NT2/D1 (cell line): ENCODE measurements around the gene ING5.

ENCODE experiments used
- SUZ12 ChIP-seq: IDR thresholded peaks from 2 replicates; pipeline ENCODE4 v1.6.1; 2011; ENCODE audit not compliant: insufficient read length, insufficient read depth; ENCODE audit errors: extremely low read depth
- YY1 ChIP-seq: IDR thresholded peaks from 2 replicates; pipeline ENCODE4 v1.6.1; 2011; ENCODE audit not compliant: insufficient read length, insufficient read depth

DNA sequence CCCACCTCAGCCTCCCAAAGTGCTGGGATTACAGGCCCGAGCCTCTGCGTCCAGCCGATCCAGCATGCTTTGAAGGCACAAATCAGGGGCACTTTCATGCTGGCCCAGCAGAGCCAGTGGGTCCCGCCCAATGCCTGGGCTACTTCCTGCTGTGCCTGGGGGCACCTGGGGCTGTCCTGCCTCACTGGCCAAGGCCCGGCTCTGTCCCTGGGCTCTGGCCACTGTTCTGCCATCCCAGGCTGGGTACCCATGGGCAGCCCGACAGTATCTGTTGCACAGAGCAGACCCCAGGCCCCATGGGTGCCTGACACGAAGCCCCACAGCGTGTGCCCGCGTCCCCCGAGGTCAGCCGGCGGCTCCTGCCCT is 68.0 kb downstream of the ING5 start:
- TF ChIP-seq YY1, result no peak
- no peak for TF ChIP-seq SUZ12
